DMS53 treated with DMSO at 0.1 percent for 48 hours (cell line): ENCODE results near the gene METTL18.

Experiments used
- DNase-seq: peaks from one replicate; lab custom pipeline; 2025; ENCODE audit not compliant: unreplicated experiment; lab: John Stamatoyannopoulos, UW

METTL18 gene

DNA sequence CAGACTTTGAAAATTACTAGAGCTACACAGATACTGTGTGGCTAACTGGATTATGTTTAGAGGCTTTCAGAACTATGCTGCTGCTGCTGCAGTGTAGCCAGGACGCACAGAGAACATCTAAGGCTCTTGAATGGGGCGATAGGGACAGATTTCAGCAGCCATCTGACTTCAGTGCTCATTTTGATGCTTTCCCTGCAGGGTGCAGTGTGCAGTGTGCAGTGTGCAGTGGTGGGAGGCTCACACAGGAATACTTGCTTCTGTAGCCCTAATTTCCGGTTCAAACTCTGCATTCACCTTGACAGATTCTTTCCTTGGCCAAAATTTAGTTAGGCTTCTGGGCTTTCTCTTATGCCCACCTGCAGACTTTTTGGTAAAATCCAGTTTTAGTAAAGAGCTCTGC lies 7.7 kb downstream of the METTL18 start:
- DNase-seq = no peak

DNA sequence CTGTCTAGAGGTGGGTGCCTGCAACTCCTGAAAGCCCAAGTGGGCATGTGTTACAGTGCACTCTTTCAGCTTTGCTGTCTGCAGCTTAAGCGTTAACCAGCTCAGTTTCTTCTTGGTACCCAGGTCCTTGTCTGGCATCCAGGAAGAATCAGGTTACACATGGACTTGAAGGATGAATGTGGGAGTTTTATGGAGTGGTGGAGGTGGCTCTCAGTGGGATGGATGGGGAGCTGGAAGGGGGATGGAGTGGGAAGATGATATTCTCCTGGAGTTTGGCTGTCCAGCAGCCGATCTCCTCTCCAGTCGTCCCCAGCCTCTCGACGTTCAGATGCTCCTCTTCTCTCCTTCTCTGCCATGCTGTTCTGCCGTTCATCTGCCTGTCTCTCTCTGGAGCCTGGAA lies 9.4 kb downstream of the METTL18 start:
- DNase-seq = no peak

DNA sequence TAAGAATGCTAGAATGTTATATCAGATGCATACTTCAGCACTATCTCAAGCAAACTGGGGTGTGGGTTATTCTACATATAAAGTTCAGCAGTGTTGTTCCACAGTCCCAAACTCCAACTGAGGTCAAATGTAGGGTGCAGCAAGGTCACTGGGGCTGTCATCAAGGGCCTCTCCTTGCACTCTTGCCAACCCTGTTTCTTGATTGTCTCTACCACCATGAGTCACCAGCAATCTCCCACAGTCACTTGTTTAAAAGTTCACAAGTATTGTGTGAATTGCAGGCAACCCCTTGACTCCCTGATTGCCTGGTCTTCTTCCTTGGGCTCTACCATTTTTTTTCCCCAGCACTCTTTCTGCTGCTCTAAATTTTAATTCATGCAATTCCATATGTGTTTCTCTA lies 10.6 kb downstream of the METTL18 start:
- no peak for DNase-seq

DNA sequence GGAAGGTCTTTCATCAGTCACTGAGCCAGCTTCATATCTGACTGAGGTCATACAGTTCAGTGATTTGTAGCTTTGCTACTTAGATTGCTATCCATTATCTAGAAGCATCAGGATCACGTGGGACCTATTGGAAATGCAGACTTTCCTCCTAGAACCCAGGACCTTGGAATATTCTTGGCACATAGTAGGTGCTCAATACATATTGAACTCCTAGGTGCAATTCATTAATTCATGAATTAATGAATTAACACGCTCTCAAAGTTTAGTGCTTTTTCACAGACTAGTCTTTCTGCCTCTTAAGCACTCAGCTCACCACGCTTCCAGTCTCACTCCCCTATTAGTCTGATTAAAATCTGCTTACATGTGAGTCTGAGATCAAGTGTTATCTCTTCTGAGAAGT lies 12.1 kb downstream of the METTL18 start:
- DNase-seq = no peak

DNA sequence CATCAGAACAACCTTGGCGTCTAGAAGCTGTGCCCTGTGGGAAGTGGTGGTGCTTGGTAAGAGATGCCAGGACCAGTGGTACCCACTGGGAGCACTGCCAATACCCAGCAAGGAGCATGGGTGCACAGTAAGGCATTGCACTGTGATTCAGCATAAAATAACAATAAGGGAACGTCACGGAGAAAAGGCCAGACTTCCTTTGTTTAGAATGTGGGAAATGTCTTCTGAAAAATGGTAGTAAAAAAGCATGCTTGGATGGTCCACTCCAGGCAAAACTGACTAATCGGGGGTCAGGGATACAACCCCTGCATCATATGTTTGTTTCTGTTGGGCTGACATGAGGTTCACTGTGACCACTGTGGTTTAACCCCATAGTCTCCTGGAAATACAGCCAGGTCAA lies 14.7 kb downstream of the METTL18 start:
- no peak for DNase-seq

DNA sequence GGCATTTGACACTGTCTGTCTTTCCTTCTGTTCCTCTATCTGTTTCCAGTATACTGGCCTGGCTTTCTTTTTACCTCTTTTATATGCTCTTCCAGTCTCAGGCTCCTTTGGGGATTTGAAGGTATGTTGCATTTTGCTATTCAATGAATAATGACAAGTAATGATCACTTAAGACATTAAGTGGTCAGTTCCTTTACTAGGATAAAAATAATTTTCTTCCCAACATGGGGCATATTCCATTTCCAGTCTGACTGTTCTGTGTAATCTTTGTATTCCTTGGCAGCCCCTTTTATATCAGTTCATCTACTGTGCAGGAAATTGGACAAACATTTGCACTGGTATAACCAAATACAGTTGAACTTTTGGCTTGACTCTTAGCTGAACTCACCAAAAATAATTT lies 15.6 kb downstream of the METTL18 start:
- DNase-seq = no peak

DNA sequence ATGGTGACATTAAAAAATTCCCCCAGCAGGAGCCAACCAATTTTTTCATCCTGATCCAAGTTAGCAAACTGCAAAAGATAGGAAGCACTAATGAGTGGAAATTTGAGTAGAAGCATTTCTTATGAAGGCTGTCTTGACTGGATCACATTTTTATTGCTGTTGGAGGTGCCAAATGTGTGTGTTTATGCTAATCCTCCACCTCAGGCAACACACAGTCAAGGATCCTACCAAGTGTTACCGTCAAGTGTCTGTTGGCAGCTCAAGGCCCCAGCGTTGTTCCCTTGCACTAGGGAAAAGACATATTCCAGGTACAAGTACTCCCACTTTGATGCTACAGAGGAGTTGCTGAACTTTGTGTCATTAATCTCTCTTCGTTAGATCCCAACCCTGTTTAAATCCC lies 18.3 kb downstream of the METTL18 start:
- DNase-seq = no peak

DNA sequence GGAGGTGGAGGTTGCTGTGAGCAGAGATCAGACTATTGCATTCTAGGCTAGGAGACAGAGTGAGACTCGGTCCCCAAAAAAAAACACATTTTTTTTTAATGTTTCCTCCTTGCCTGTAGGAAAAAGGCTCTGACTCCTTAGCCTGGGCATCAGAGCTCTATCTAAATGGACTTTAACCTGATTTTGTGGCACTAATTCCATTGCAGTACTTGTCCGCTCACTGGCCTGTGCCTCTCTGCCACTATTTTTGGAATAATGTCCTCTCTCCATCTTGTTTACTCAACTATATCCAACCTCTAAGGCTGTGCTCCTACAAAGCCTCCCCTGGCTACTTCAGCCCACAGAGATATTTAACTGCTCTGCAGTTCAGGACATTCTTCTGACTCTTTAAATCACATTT lies 26.5 kb downstream of the METTL18 start:
- no peak for DNase-seq

DNA sequence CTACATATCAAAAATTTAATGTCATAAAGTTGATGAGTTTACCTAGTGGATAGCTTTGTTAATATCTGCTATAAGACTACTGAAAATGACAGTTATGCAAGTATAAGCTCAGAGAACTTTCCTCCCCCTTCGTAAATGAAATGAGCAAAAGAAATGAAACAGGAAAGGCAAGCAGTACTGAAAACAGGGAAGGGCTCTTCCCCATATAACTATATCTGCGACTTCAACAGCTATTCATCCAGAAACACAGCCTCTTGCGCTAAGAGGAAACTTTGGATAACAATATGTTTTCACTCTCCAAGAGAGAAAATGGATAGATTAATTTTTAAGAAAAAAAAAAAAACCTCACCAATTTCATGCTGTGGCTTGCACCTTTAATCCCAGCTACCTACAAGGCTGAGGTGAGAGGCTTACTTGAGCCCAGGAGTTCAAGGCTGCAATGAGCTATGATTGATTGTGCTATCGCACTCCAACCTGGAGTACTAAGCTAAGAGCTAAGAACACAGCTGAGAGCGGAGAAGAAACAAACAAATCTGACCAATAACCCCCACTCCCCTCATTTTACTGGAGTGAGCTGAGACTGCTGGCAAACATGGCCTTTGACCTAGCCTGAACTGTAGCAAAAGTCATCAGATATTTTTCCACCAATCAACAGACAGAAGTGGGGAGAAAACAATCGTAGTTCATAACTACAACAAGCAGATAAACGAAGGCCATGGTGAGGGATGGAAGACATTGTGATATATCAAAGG lies 29.0 kb downstream of the METTL18 start:
- no peak for DNase-seq

DNA sequence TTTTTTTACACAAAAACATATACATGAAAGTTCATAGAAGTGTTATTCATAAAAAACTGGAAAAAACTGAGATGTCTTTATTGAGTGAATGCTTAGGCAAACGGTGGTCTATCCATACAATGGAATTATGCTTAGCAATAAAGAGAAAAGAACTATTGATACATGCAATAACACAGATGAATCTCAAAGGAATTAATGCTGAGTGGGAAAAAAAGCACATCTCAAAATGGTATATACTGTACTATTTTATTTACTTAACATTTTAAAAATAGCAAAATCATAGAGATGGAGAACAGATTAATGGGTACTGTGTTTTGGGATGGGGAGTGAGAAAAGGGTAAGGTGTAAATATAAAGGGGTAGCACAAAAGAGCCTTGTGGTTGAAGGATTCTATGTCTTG lies 29.8 kb downstream of the METTL18 start:
- no peak for DNase-seq

DNA sequence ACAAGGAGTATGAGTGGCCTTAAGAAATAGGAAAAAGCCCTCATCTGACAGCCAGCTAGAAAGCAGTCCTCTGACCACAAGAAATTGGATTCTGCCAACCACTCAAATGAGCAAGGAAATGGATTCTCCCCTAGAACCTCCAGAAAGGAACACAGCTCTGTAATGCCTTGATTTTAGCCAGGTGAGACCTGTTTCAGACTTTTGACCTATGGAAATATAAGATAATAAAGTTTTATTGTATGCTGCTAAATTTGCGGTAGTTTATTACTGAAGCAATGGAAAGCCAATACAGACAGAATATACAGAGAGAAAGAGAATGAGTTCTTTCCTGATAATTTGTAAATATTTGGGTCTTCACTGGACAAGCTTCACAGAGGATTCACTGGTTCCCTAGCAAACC lies 32.0 kb downstream of the METTL18 start:
- no peak for DNase-seq

DNA sequence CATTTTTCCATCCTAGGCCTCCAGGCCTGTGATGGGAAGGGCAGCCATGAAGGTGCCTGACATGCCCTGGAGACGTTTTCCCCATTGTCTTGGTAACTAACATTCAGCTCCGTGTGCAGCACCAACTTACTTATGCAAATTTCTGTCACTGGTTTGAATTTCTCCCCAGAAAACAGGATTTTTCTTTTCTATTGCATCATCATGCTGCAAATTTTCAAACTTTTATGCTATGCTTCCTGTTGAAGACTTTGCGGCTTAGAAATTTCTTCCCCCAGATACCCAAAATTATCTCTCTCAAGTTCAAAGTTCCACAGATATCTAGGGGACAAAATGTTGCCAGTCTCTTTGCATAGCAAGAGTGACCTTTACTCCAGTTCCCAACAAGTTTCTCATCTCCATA lies 35.7 kb downstream of the METTL18 start:
- DNase-seq = no peak

DNA sequence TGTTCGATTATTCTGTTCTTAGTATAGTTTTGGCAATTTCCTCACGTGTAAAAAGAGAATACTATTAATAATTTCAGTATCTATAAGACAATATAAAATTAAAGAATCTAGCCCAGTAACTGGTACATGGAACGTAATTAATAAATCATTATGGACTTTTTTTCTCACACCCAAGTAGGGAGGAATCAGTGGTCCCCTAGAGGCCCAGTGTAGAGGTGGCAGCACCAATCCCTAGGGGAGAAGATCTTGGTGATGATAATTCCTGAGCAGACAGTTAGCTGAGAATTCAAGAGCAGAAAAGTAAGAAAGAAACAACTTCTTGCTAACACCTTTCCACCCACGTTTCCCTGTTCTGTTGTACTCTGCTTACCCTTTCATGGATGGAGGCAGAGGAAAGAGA lies 41.2 kb downstream of the METTL18 start:
- no peak for DNase-seq

DNA sequence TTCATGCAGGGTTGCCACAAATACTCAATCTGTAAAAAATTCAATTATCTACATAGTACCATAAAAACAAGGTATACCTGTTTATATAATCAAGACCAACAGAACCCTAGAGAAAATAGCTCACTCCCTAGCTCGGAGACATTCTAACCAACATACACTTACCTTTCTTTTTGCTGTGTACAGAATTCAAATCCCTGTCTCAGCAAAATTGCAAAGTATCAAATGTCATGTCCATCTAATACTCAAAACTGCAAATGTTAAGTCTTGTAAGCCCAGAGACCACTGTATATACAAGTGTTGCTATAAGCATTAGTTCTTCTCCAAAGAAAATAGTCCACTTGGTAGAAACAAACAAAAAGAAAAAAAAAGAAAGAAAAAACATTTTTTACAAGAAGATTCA lies 44.7 kb downstream of the METTL18 start:
- DNase-seq = no peak

DNA sequence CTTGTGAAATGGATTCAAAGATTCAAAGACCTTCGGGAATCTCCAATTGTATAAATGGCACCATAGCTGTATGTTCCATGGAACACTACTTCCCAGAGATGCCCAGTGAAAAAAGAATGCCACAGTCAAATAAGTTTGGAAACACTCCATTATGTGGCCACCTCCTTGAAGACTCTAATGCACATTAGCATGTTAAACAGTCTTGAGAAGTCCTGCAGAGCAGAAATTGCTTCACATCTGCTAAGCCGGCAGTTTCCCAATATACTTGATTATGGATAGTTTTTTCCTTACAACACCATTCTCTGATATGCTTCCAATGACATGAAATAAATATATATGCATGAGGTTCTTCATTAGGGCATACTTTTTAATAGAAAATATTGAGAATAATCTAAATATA lies 48.2 kb downstream of the METTL18 start:
- no peak for DNase-seq

DNA sequence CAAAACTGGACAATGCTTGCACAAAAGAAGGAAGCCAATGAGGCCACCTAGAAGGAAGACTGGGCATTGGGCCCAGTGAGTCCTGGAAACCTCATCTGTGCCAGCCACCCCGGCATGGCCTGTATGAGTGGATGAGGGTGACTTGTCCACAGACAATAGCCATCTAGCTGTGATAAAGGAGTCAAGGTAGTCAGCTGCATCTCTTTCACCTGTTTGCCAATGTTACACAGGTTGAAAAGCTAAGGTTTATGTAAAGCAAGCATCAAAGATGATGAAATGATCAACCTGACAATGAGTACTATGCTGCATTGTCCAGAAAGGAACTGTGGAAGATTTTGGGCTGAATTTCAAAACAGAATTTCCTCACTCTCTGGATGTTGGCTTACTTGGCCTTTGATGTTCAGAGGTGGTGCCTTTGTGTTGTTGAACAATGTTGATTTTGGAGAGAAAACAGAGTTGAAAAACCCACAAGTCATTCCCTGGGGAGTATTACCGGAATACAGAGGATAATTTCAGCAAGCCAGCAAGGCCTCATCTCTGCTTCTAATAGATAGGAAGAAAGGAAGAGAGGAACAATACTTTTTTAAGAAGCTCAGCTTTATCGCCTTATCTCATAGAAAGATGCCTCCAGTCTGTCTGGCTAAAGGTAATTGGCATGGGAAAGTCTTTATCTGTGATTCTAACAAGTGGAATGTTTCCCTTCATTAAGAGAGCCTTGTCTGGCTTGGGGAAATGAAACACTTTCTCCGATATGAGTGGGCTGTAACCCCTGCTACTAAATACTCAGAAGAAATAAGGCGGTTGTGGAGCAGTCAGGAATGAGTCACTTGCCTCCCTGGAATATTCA lies 49.5 kb downstream of the METTL18 start:
- no peak for DNase-seq
